Ureter (tissue), 1 donor: ENCODE measurements around the gene KRTAP19-7. TPM values are rescaled to one million over a fixed set of nuclear protein-coding genes. Genes with fewer than 3 reads are reported as not detected.

Source experiments
- total RNA-seq: library from RNA; stranded (reverse); gene quantifications from one replicate; pipeline ENCODE4 v1.2.4, GENCODE V29; 2023
- donor health status: DM: yes; HTN: yes; CAD: no.

Gene KRTAP19-7
- total RNA-seq, 1 donor from 2014 or later: not detected

Other genes starting within 250 kb of the KRTAP19-7 start
- gene KRTAP26-1, start 241.0 kb downstream of the KRTAP19-7 start, total RNA-seq: not detected
- not detected for gene KRTAP27-1, start 223.6 kb downstream of the KRTAP19-7 start, total RNA-seq
- gene KRTAP23-1, start 212.7 kb downstream of the KRTAP19-7 start, total RNA-seq: not detected
- not detected for gene KRTAP13-2, start 189.0 kb downstream of the KRTAP19-7 start, total RNA-seq
- not detected for gene KRTAP13-1, start 165.3 kb downstream of the KRTAP19-7 start, total RNA-seq
- gene KRTAP13-3, start 135.4 kb downstream of the KRTAP19-7 start, total RNA-seq: not detected
- gene KRTAP13-4, start 131.1 kb downstream of the KRTAP19-7 start, total RNA-seq: not detected
- not detected for gene KRTAP15-1, start 121.0 kb downstream of the KRTAP19-7 start, total RNA-seq
- not detected for gene KRTAP19-1, start 80.9 kb downstream of the KRTAP19-7 start, total RNA-seq
- not detected for gene KRTAP19-2, start 73.9 kb downstream of the KRTAP19-7 start, total RNA-seq
- gene KRTAP19-3, start 69.3 kb downstream of the KRTAP19-7 start, total RNA-seq: not detected
- gene KRTAP19-4, start 64.1 kb downstream of the KRTAP19-7 start, total RNA-seq: not detected
- gene KRTAP19-5, start 59.2 kb downstream of the KRTAP19-7 start, total RNA-seq: not detected
- not detected for gene KRTAP19-6, start 19.4 kb downstream of the KRTAP19-7 start, total RNA-seq
- not detected for gene KRTAP22-2, start 29.1 kb upstream of the KRTAP19-7 start, total RNA-seq
- gene KRTAP6-3, start 31.1 kb upstream of the KRTAP19-7 start, total RNA-seq: not detected
- not detected for gene KRTAP6-2, start 37.6 kb upstream of the KRTAP19-7 start, total RNA-seq
- gene KRTAP22-1, start 39.8 kb upstream of the KRTAP19-7 start, total RNA-seq: not detected
- not detected for gene KRTAP6-1, start 52.6 kb upstream of the KRTAP19-7 start, total RNA-seq
- gene KRTAP20-1, start 55.1 kb upstream of the KRTAP19-7 start, total RNA-seq: not detected
- gene KRTAP20-4, start 59.3 kb upstream of the KRTAP19-7 start, total RNA-seq: not detected
- not detected for gene KRTAP20-2, start 73.9 kb upstream of the KRTAP19-7 start, total RNA-seq
- not detected for gene KRTAP20-3, start 81.5 kb upstream of the KRTAP19-7 start, total RNA-seq
- not detected for gene KRTAP21-3, start 157.5 kb upstream of the KRTAP19-7 start, total RNA-seq
- gene KRTAP21-2, start 185.9 kb upstream of the KRTAP19-7 start, total RNA-seq: not detected
- not detected for gene KRTAP21-1, start 194.1 kb upstream of the KRTAP19-7 start, total RNA-seq